ENCODE results near the gene LSAMP. TPM values are rescaled to one million over a fixed set of nuclear protein-coding genes. Genes with fewer than 3 reads are reported as not detected.

LSAMP gene
- total RNA-seq, 1 donor from 2014 or later = 30.1 TPM

- TF ChIP-seq CTCF (IDR thresholded peaks at IDR 0.05; ENCODE audit: unreplicated experiment) = no peak
- no peaks in the 10 kb centered on the region for H3K9me3 Mint-ChIP-seq
- H3K4me1 Mint-ChIP-seq = peaks cover 30% of the 10 kb centered on the region
- H3K36me3 Mint-ChIP-seq = no peaks in the 10 kb centered on the region
- H3K27me3 Mint-ChIP-seq (ENCODE audit: low read depth) = no peaks in the 10 kb centered on the region
- no peak overlapping the region for H3K4me3 Mint-ChIP-seq
- DNase-seq (ENCODE audit: low spot score in 2 of 2, unreplicated experiment in 2 of 2) = no peak
- no peak overlapping the region for H3K27ac Mint-ChIP-seq
These were observed 145.6 kb downstream of the LSAMP start for GRCh38 chr3:116299646-116300081.

GRCh38 chr3:116298151-116298550, 147.1 kb downstream of the LSAMP start:
- no peak overlapping the region for H3K4me3 Mint-ChIP-seq
- no peak for DNase-seq (ENCODE audit: low spot score in 2 of 2, unreplicated experiment in 2 of 2)
- H3K27ac Mint-ChIP-seq = no peak overlapping the region
- no peaks in the 10 kb centered on the region for H3K36me3 Mint-ChIP-seq
- no peaks in the 10 kb centered on the region for H3K27me3 Mint-ChIP-seq (ENCODE audit: low read depth)
- no peaks in the 10 kb centered on the region for H3K9me3 Mint-ChIP-seq
- peaks cover 30% of the 10 kb centered on the region for H3K4me1 Mint-ChIP-seq
- no peak for TF ChIP-seq CTCF (IDR thresholded peaks at IDR 0.05; ENCODE audit: unreplicated experiment)

- TF ChIP-seq CTCF (IDR thresholded peaks at IDR 0.05; ENCODE audit: unreplicated experiment) = no peak
- Mint-ChIP-seq H3K36me3 (no peaks in the 10 kb centered on the region), H3K27ac (no peak overlapping the region), H3K9me3 (no peaks in the 10 kb centered on the region), H3K4me3 (no peak overlapping the region), H3K4me1 (peaks cover 29% of the 10 kb centered on the region), H3K27me3 (ENCODE audit: low read depth) (no peaks in the 10 kb centered on the region)
- DNase-seq (ENCODE audit: low spot score in 2 of 2, unreplicated experiment in 2 of 2) = no peak
These were observed 154.1 kb downstream of the LSAMP start for GRCh38 chr3:116291141-116291540.

- DNase-seq (ENCODE audit: low spot score in 2 of 2, unreplicated experiment in 2 of 2) = no peak
- Mint-ChIP-seq H3K4me1 (peaks cover 29% of the 10 kb centered on the region), H3K27me3 (ENCODE audit: low read depth) (no peaks in the 10 kb centered on the region), H3K27ac (peak overlapping the region; percentile 60), H3K9me3 (no peaks in the 10 kb centered on the region), H3K36me3 (no peaks in the 10 kb centered on the region), H3K4me3 (no peak overlapping the region)
- TF ChIP-seq CTCF (IDR thresholded peaks at IDR 0.05; ENCODE audit: unreplicated experiment) = no peak
These were observed 156.8 kb downstream of the LSAMP start for GRCh38 chr3:116288485-116288884.

- no peaks in the 10 kb centered on the region for H3K27me3 Mint-ChIP-seq (ENCODE audit: low read depth)
- H3K36me3 Mint-ChIP-seq = no peaks in the 10 kb centered on the region
- DNase-seq (ENCODE audit: low spot score in 2 of 2, unreplicated experiment in 2 of 2) = no peak
- peaks cover 29% of the 10 kb centered on the region for H3K4me1 Mint-ChIP-seq
- no peak for TF ChIP-seq CTCF (IDR thresholded peaks at IDR 0.05; ENCODE audit: unreplicated experiment)
- H3K27ac Mint-ChIP-seq = no peak overlapping the region
- no peaks in the 10 kb centered on the region for H3K9me3 Mint-ChIP-seq
- no peak overlapping the region for H3K4me3 Mint-ChIP-seq
These were observed 159.4 kb downstream of the LSAMP start for GRCh38 chr3:116285781-116286421.
